Measurements from ENCODE around the gene AOPEP. TPM values are rescaled to one million over a fixed set of nuclear protein-coding genes. Genes with fewer than 3 reads are reported as not detected.

Gene AOPEP
- total and polyA plus RNA-seq, 9 of the 15 experiments (the other 6 are each of a cell fraction or from before 2014, with no cell fraction given) = 4.5 to 19.3 (median 13.5) TPM

- TF ChIP-seq ZNF407 (IDR thresholded peaks at IDR 0.05; ENCODE audit: low read depth) = no peak
- no peak for TF ChIP-seq CEBPG (CRISPR knock-in tag; IDR thresholded peaks at IDR 0.05)
- no peak for TF ChIP-seq CEBPG (tag; conservative IDR thresholded peaks at IDR 0.05 in 1 of 2, IDR thresholded peaks at IDR 0.05 in 1 of 2)
- no peak for TF ChIP-seq NR2C1 (IDR thresholded peaks at IDR 0.05)
- no peak for TF ChIP-seq NR2C1 (tag; IDR thresholded peaks at IDR 0.05)
- TF ChIP-seq ILF3 (IDR thresholded peaks at IDR 0.05; ENCODE audit: borderline replicate concordance) = no peak
- TF ChIP-seq, protein P1, sequence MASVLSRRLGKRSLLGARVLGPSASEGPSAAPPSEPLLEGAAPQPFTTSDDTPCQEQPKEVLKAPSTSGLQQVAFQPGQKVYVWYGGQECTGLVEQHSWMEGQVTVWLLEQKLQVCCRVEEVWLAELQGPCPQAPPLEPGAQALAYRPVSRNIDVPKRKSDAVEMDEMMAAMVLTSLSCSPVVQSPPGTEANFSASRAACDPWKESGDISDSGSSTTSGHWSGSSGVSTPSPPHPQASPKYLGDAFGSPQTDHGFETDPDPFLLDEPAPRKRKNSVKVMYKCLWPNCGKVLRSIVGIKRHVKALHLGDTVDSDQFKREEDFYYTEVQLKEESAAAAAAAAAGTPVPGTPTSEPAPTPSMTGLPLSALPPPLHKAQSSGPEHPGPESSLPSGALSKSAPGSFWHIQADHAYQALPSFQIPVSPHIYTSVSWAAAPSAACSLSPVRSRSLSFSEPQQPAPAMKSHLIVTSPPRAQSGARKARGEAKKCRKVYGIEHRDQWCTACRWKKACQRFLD (CRISPR knock-in tag; IDR thresholded peaks at IDR 0.05) = no peak
- TF ChIP-seq, protein P2, sequence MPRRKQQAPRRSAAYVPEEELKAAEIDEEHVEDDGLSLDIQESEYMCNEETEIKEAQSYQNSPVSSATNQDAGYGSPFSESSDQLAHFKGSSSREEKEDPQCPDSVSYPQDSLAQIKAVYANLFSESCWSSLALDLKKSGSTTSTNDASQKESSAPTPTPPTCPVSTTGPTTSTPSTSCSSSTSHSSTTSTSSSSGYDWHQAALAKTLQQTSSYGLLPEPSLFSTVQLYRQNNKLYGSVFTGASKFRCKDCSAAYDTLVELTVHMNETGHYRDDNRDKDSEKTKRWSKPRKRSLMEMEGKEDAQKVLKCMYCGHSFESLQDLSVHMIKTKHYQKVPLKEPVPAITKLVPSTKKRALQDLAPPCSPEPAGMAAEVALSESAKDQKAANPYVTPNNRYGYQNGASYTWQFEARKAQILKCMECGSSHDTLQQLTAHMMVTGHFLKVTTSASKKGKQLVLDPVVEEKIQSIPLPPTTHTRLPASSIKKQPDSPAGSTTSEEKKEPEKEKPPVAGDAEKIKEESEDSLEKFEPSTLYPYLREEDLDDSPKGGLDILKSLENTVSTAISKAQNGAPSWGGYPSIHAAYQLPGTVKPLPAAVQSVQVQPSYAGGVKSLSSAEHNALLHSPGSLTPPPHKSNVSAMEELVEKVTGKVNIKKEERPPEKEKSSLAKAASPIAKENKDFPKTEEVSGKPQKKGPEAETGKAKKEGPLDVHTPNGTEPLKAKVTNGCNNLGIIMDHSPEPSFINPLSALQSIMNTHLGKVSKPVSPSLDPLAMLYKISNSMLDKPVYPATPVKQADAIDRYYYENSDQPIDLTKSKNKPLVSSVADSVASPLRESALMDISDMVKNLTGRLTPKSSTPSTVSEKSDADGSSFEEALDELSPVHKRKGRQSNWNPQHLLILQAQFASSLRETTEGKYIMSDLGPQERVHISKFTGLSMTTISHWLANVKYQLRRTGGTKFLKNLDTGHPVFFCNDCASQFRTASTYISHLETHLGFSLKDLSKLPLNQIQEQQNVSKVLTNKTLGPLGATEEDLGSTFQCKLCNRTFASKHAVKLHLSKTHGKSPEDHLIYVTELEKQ (CRISPR knock-in tag; IDR thresholded peaks at IDR 0.05) = no peak
- TF ChIP-seq SRF (CRISPR knock-in tag; IDR thresholded peaks at IDR 0.05) = no peak
- TF ChIP-seq ZNF707 (CRISPR knock-in tag; conservative IDR thresholded peaks at IDR 0.05) = no peak
- no peak for TF ChIP-seq BRF1 (IDR thresholded peaks at IDR 0.05; ENCODE audit: borderline replicate concordance, extremely low read depth, insufficient read length)
Observed at GRCh38 chr9:94720846-94721549, 5.5 kb upstream of the AOPEP start (continued).

Measured in K562 (cell line).